Measurements from ENCODE around the gene COBLL1. TPM values are rescaled to one million over a fixed set of nuclear protein-coding genes. Genes with fewer than 3 reads are reported as not detected.
A peak's percentile ranks its signal among the peaks of the same experiment; 100 is the strongest.

The COBLL1 gene
- polyA plus RNA-seq, 1 donor (not counting 4 experiments of a cell fraction or from before 2014, with no cell fraction given), result 14.9 TPM

DNA sequence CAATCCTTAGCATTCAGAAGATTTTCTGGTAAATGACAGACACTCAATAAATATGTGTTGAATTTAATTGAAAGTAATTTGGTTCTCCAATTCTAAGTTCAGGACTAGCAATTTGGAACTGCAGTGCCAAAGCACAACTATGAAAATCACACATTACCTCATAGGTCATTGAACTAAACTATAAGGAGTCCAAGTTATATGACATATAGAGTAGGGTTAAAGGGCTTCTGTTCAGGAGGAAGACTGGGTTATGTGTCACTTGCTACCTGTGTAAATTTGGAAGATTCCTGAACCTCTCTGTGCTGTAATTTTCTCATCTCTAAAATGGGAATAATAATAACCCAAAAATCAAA lies 27.8 kb upstream of the COBLL1 start:
- dilution Hi-C loops (cut with MboI; ENCODE audit: extremely low pct_ligation_motif_present, low sequenced_read_pairs), result no loop called here
- peaks cover 19% of the 10 kb centered on the region for H3K4me1 ChIP-seq (ENCODE audit: control insufficient read depth, extremely low read depth, insufficient read depth, low read length)
- H3K79me2 ChIP-seq (ENCODE audit: control insufficient read depth, insufficient read depth, low read length), result no peaks in the 10 kb centered on the region
- H4K20me1 ChIP-seq (ENCODE audit: control insufficient read depth, extremely low read depth, insufficient read depth, low read length), result no peaks in the 10 kb centered on the region
- peak overlapping the region; percentile 7 for H3K4me2 ChIP-seq (ENCODE audit: control insufficient read depth, extremely low read depth, insufficient read depth, low read depth, low read length)
- FAIRE-seq (no peak), DNase-seq (ENCODE audit: low read depth, low spot score) (no peak)
- no peaks in the 10 kb centered on the region for H3K9me3 ChIP-seq (ENCODE audit: control insufficient read depth, low read depth, low read length)
- no peaks in the 10 kb centered on the region for H3K27me3 ChIP-seq (ENCODE audit: control insufficient read depth, extremely low read depth, insufficient read depth, low read length)
- peak overlapping the region; percentile 28 for H2AFZ ChIP-seq (ENCODE audit: control insufficient read depth, low read length)
- no peaks in the 10 kb centered on the region for H3K36me3 ChIP-seq (ENCODE audit: control insufficient read depth in 2 of 2, extremely low read depth in 1 of 2, insufficient read depth in 2 of 2, low read length in 2 of 2)
- H3K27ac ChIP-seq (ENCODE audit: control insufficient read depth, insufficient read depth, low read length), result no peak overlapping the region
- H3K4me3 ChIP-seq (ENCODE audit: control insufficient read depth in 2 of 3, extremely low read depth in 1 of 3, insufficient read depth in 2 of 3, low read depth in 1 of 3, low read length in 3 of 3), result no peak overlapping the region
- H3K9ac ChIP-seq (ENCODE audit: control insufficient read depth, extremely low read depth, insufficient read depth, low read length), result no peak overlapping the region
- no peaks in the 10 kb centered on the region for H3K9me1 ChIP-seq (ENCODE audit: control insufficient read depth, extremely low read depth, insufficient read depth, low read length)
- no peak for TF ChIP-seq EZH2 (IDR thresholded peaks at IDR 0.05; ENCODE audit: low read length)
- TF ChIP-seq, protein P1, sequence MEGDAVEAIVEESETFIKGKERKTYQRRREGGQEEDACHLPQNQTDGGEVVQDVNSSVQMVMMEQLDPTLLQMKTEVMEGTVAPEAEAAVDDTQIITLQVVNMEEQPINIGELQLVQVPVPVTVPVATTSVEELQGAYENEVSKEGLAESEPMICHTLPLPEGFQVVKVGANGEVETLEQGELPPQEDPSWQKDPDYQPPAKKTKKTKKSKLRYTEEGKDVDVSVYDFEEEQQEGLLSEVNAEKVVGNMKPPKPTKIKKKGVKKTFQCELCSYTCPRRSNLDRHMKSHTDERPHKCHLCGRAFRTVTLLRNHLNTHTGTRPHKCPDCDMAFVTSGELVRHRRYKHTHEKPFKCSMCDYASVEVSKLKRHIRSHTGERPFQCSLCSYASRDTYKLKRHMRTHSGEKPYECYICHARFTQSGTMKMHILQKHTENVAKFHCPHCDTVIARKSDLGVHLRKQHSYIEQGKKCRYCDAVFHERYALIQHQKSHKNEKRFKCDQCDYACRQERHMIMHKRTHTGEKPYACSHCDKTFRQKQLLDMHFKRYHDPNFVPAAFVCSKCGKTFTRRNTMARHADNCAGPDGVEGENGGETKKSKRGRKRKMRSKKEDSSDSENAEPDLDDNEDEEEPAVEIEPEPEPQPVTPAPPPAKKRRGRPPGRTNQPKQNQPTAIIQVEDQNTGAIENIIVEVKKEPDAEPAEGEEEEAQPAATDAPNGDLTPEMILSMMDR (optimal IDR thresholded peaks at IDR 0.05 in 1 of 3, IDR thresholded peaks at IDR 0.05 in 1 of 3, conservative IDR thresholded peaks at IDR 0.05 in 1 of 3; ENCODE audit: extremely low read depth in 1 of 3, insufficient read depth in 2 of 3, low read length in 3 of 3), result no peak

DNA sequence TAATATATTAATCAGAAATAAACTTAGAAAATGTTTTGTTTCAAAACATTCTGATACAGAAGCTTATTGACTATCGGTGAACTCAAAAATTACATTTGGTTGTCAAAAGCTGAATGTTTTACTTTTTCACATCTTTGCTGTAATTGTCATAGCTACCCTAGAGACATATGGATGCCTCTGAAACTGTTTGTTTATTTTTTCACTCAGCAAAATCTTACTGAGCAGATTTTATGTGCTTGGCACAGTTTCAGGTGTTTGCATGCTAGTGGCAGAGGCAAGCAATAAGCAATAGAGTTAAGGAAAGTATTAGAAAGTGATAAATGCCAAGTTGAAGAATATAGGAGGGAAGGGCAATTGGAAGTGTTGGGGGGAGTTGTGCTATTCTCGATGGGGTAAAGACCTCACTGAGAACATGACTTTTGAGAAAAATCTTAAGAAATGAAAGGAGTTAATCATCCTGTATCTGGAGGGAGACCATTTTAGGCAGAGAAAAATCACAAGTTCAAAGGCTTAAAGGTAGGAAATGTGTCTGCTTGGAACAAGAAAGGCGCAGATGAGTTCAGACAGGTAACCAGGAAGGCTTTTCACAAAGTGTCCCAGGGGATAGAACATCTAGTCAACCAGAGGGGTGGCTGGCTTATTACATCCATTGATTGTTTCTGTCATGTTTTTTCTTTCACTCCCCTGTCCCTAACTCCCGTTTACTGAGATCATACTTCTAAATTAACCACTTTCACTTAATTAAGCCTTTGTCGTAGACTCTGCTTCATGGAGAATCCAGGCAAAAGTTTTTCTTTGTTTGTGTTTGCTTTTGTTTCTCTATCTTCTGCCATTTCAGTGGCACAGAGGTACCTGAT lies 27.2 kb upstream of the COBLL1 start:
- Histone ChIP-seq H3K4me3 (ENCODE audit: control insufficient read depth in 2 of 3, extremely low read depth in 1 of 3, insufficient read depth in 2 of 3, low read depth in 1 of 3, low read length in 3 of 3) (no peak overlapping the region), H3K79me2 (ENCODE audit: control insufficient read depth, insufficient read depth, low read length) (no peaks in the 10 kb centered on the region), H4K20me1 (ENCODE audit: control insufficient read depth, extremely low read depth, insufficient read depth, low read length) (no peaks in the 10 kb centered on the region), H2AFZ (ENCODE audit: control insufficient read depth, low read length) (peak overlapping the region; percentile 28), H3K36me3 (ENCODE audit: control insufficient read depth in 2 of 2, extremely low read depth in 1 of 2, insufficient read depth in 2 of 2, low read length in 2 of 2) (no peaks in the 10 kb centered on the region), H3K9ac (ENCODE audit: control insufficient read depth, extremely low read depth, insufficient read depth, low read length) (no peak overlapping the region), H3K9me3 (ENCODE audit: control insufficient read depth, low read depth, low read length) (no peaks in the 10 kb centered on the region), H3K27me3 (ENCODE audit: control insufficient read depth, extremely low read depth, insufficient read depth, low read length) (no peaks in the 10 kb centered on the region), H3K9me1 (ENCODE audit: control insufficient read depth, extremely low read depth, insufficient read depth, low read length) (no peaks in the 10 kb centered on the region), H3K4me1 (ENCODE audit: control insufficient read depth, extremely low read depth, insufficient read depth, low read length) (peaks cover 19% of the 10 kb centered on the region), H3K27ac (ENCODE audit: control insufficient read depth, insufficient read depth, low read length) (no peak overlapping the region), H3K4me2 (ENCODE audit: control insufficient read depth, extremely low read depth, insufficient read depth, low read depth, low read length) (peak overlapping the region; percentile 7)
- dilution Hi-C loops (cut with MboI; ENCODE audit: extremely low pct_ligation_motif_present, low sequenced_read_pairs), result no loop called here
- TF ChIP-seq, protein P1 (optimal IDR thresholded peaks at IDR 0.05 in 1 of 3, IDR thresholded peaks at IDR 0.05 in 1 of 3, conservative IDR thresholded peaks at IDR 0.05 in 1 of 3; ENCODE audit: extremely low read depth in 1 of 3, insufficient read depth in 2 of 3, low read length in 3 of 3), result no peak
- TF ChIP-seq EZH2 (IDR thresholded peaks at IDR 0.05; ENCODE audit: low read length), result no peak
- DNase-seq (ENCODE audit: low read depth, low spot score), result no peak
- FAIRE-seq, result no peak
